ENCODE measurements around the gene RILP. TPM values are rescaled to one million over a fixed set of nuclear protein-coding genes. Genes with fewer than 3 reads are reported as not detected.

Gene RILP
- total and polyA plus RNA-seq, 2 of the 4 experiments (the other 2 are of a cell fraction): 3.9 to 6.0 TPM

DNA sequence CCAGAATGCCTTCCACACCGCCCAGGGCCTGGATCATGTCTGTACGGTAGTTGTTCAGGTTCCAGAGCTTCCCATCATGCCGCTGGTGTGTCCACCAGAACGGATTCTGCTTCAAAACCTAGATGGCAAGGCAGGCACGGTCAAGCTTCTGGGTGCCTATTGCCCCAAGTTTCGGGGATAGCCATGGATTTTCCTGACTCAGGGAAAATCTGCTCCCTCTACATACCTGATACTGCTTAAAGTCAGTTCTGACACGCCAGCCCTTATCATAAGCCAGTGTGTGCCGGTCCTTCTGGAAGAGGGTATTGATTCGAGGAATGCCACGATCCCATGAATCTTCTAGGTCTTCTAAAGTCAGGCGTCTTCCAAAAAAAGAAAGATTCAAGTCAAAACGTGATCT, 11.4 kb upstream of the RILP start:
- intact Hi-C loops (cut with micrococcal nuclease) (no loop called here), dilution Hi-C loops (cut with HindIII; ENCODE audit: low sequenced_read_pairs, unreplicated experiment) (no loop called here), in situ Hi-C loops (cut with MboI; ENCODE audit: low sequenced_read_pairs) (no loop called here)
- Histone ChIP-seq H3K36me3 (ENCODE audit: control insufficient read depth, insufficient read depth, low read length) (peaks cover 73% of the 10 kb centered on the region), H3K4me2 (ENCODE audit: low read depth, low read length) (no peak overlapping the region), H2AK9ac (replicated peaks; ENCODE audit: low read depth, low read length, poor library complexity) (no peak overlapping the region), H3K9me3 (ENCODE audit: control insufficient read depth, insufficient read depth, low read length) (no peaks in the 10 kb centered on the region), H3K18ac (ENCODE audit: low read depth, low read length) (no peak overlapping the region), H3K14ac (replicated peaks; ENCODE audit: low read depth, low read length) (no peak overlapping the region), H3K27me3 (ENCODE audit: control insufficient read depth, insufficient read depth, low read length) (no peaks in the 10 kb centered on the region), H2BK20ac (ENCODE audit: low read depth, low read length) (no peak overlapping the region), H2BK5ac (ENCODE audit: low read depth, low read length, poor library complexity, severe bottlenecking) (no peak overlapping the region), H2AFZ (replicated peaks; ENCODE audit: low read length, poor library complexity) (no peak overlapping the region), H3K9me1 (ENCODE audit: insufficient read depth, low read length) (peaks cover 6% of the 10 kb centered on the region; the same call in 1 of the 2 replicates), H4K20me1 (ENCODE audit: insufficient read depth, low read length) (peaks cover 11% of the 10 kb centered on the region), H4K91ac (ENCODE audit: insufficient read depth, low read depth, low read length) (no peak overlapping the region), H3K4me3 (ENCODE audit: insufficient read depth, low read depth, low read length) (no peak overlapping the region), H3K79me1 (ENCODE audit: low read depth in 1 of 2, low read length in 2 of 2) (peaks cover 26 to 57% of the 10 kb centered on the region in 2 experiments), H4K5ac (ENCODE audit: low read depth, low read length) (no peak overlapping the region), H3K4ac (ENCODE audit: low read depth, low read length) (no peak overlapping the region), H3K9ac (ENCODE audit: low read depth, low read length) (no peak overlapping the region), H2AK5ac (ENCODE audit: low read depth, low read length) (no peak overlapping the region), H4K8ac (ENCODE audit: low read depth in 2 of 2, low read length in 2 of 2) (no peak overlapping the region), H2BK120ac (ENCODE audit: low read depth, low read length) (no peak overlapping the region), H3K4me1 (ENCODE audit: control insufficient read depth, insufficient read depth, low read length) (no peaks in the 10 kb centered on the region), H3K56ac (ENCODE audit: extremely low read depth, insufficient read depth, low read length) (no peak overlapping the region), H2BK15ac (ENCODE audit: low read depth, low read length) (no peak overlapping the region), H3K27ac (ENCODE audit: insufficient read depth, low read length) (no peak overlapping the region), H3K23ac (ENCODE audit: low read depth, low read length) (no peak overlapping the region)
- 100% methylated on average over 4 of the region's 12 CpGs; no CpG with 5 or more reads in 1 of the 2 experiments for WGBS, 2 experiments (ENCODE audit: extremely low coverage in 2 of 2, insufficient read length in 1 of 2)
- BruUV-seq (replicated peaks): TSS peak; percentile 97
- POLR2A ChIA-PET (ENCODE audit: unreplicated experiment): no interaction called here
- DNase-seq (no peak), ATAC-seq (ENCODE audit: low read depth) (no peak)
- TF ChIP-seq MAFK (IDR thresholded peaks at IDR 0.05; ENCODE audit: low read depth, low read length) (no peak), POLR2A (IDR thresholded peaks at IDR 0.05; ENCODE audit: low read depth, low read length) (no peak), ELK1 (IDR thresholded peaks at IDR 0.05; ENCODE audit: borderline replicate concordance, low read depth, low read length) (no peak), CHD1 (IDR thresholded peaks at IDR 0.05; ENCODE audit: low read depth, low read length) (no peak), BHLHE40 (IDR thresholded peaks at IDR 0.05; ENCODE audit: low read depth, low read length) (no peak), CTCF (conservative IDR thresholded peaks at IDR 0.05; ENCODE audit: low read depth, low read length) (no peak), MAZ (IDR thresholded peaks at IDR 0.05; ENCODE audit: borderline replicate concordance, low read depth, low read length) (no peak), RAD21 (IDR thresholded peaks at IDR 0.05; ENCODE audit: low read length) (no peak), RFX5 (IDR thresholded peaks at IDR 0.05; ENCODE audit: low read depth, low read length) (no peak), CEBPB (IDR thresholded peaks at IDR 0.05; ENCODE audit: low read depth, low read length) (no peak)
- TF ChIP-seq, protein P1, sequence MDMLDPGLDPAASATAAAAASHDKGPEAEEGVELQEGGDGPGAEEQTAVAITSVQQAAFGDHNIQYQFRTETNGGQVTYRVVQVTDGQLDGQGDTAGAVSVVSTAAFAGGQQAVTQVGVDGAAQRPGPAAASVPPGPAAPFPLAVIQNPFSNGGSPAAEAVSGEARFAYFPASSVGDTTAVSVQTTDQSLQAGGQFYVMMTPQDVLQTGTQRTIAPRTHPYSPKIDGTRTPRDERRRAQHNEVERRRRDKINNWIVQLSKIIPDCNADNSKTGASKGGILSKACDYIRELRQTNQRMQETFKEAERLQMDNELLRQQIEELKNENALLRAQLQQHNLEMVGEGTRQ (IDR thresholded peaks at IDR 0.05; ENCODE audit: low read depth, low read length): no peak
- CTCF ChIA-PET: interaction anchor here (1.3 kb wide), 1 partner anchor 9 kb away, joined by 3 read pairs; no protein-coding TSS in a partner anchor

Data from IMR-90 (cell line).